ENCODE results near the gene N4BP2L2.

The N4BP2L2 gene

GRCh38 chr13:32537580-32538142 is 934 bp downstream of the N4BP2L2 start:
- DNase-seq (ENCODE audit: low read depth, low spot score) = no peak
- ChIA-PET CTCF (interaction anchor here (0.7 to 2.1 kb wide), 6 partner anchors 9 to 372 kb away, joined by 3 to 9 read pairs (median 6); partner anchors contain the start of genes BRCA2 and ZAR1L), POLR2A (no interaction called here)
- TF ChIP-seq, protein P1, sequence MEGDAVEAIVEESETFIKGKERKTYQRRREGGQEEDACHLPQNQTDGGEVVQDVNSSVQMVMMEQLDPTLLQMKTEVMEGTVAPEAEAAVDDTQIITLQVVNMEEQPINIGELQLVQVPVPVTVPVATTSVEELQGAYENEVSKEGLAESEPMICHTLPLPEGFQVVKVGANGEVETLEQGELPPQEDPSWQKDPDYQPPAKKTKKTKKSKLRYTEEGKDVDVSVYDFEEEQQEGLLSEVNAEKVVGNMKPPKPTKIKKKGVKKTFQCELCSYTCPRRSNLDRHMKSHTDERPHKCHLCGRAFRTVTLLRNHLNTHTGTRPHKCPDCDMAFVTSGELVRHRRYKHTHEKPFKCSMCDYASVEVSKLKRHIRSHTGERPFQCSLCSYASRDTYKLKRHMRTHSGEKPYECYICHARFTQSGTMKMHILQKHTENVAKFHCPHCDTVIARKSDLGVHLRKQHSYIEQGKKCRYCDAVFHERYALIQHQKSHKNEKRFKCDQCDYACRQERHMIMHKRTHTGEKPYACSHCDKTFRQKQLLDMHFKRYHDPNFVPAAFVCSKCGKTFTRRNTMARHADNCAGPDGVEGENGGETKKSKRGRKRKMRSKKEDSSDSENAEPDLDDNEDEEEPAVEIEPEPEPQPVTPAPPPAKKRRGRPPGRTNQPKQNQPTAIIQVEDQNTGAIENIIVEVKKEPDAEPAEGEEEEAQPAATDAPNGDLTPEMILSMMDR (IDR thresholded peaks at IDR 0.05; ENCODE audit: insufficient read depth, low read length, missing control alignments) = no peak
- H3K4me3 ChIP-seq (ENCODE audit: low read depth, low read length) = peak overlapping the region; percentile 98

DNA sequence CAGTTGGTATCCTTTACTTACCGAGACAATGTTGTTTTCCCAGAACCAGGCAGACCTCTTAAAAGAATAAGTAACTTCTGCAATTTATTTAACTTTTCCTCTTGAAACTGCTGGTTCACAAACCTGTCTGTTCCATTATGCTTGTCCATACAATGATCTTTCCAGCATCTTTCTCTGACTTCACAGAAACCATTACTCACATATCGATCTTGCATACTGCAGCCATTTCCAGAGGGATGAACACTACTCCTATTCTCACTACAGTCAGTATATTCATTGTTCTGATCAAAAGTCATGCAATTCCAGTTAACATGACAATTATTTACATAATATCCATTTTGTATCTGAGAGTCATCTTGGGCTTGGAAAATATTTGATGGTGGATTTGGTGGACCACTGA is 2.8 kb downstream of the N4BP2L2 start:
- TF ChIP-seq, protein P1 (IDR thresholded peaks at IDR 0.05; ENCODE audit: insufficient read depth, low read length, missing control alignments) = no peak

DNA sequence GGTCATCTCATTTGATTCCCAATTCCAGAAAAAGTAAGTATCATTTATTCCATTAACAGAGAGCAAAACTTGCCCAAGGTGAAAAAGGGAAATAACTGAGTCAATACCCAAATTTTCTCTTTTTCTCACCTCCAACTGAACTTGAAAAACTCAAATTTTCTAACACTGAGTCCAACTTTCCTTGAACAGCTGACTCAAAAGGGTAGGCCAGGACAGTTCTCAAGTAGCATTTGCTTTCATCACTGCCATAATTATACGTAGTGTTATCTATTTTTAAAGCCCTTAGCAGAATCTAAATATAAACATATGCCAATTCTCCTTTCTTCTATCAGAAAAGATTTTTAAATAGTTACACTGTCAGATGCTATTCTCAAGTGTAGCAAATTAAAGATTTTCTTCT is 3.5 kb downstream of the N4BP2L2 start:
- H3K4me3 ChIP-seq (ENCODE audit: low read depth, low read length) = no peak overlapping the region
- POLR2A ChIA-PET = no interaction called here
- TF ChIP-seq, protein P1 (IDR thresholded peaks at IDR 0.05; ENCODE audit: insufficient read depth, low read length, missing control alignments) = no peak

More for the DNA sequence above, 2.8 kb downstream of the N4BP2L2 start:
- H3K4me3 ChIP-seq (ENCODE audit: low read depth, low read length) = no peak overlapping the region
- ChIA-PET CTCF (no interaction called here), POLR2A (no interaction called here)
- DNase-seq (ENCODE audit: low read depth, low spot score) = no peak

DNA sequence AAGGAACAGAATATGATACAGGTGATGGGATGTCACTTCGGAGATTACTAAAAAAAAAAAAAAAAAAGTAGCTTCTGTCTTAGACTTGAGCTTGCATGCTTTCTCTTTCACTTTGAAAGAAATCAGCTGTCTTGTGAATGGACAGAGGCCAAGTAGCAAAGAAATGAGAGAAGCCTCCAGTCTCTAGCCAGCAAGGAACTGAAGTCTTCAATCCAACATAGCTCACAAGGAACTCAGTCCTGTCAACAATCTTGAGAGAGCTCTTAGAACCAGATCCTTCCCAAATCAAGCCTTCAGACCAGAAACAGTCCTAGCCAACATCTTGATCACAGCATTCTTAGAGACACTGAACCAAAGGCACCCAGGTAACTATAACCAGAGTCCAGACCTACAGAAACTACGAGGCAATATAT is 7.7 kb downstream of the N4BP2L2 start:
- POLR2A ChIA-PET = no interaction called here
- H3K4me3 ChIP-seq (ENCODE audit: low read depth, low read length) = no peak overlapping the region
- peak; percentile 26 for DNase-seq (ENCODE audit: low read depth, low spot score)
- TF ChIP-seq, protein P1 (IDR thresholded peaks at IDR 0.05; ENCODE audit: insufficient read depth, low read length, missing control alignments) = no peak
- CTCF ChIA-PET = interaction anchor here (1.3 kb wide), 1 partner anchor 621 kb away, joined by 3 read pairs; no protein-coding TSS in a partner anchor

More for the DNA sequence above, 3.5 kb downstream of the N4BP2L2 start:
- CTCF ChIA-PET = no interaction called here
- no peak for DNase-seq (ENCODE audit: low read depth, low spot score)

DNA sequence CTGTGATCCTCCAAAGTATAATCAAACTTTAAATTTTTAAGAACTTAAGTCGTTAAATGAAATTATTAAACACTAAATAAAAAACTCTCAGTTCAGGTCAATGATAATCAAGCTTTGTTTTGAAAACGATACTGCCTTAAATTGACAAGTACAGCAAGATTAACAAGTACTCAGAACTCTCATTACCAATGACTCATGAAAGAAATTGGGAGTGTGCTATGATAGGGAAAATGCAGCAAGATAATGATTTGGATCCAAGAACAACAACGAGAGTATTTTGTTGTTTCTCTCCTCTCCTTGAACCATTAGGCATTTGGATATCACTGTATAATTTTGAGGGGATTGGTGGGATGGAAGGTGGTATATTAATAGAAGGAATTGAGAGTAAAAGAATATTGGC is 10.2 kb downstream of the N4BP2L2 start:
- no peak overlapping the region for H3K4me3 ChIP-seq (ENCODE audit: low read depth, low read length)
- POLR2A ChIA-PET = no interaction called here
- no peak for DNase-seq (ENCODE audit: low read depth, low spot score)
- CTCF ChIA-PET = interaction anchor here (1.3 to 1.6 kb wide), 2 partner anchors 10 to 53 kb away, joined by 3 to 9 read pairs; partner anchors contain the start of gene N4BP2L2
- TF ChIP-seq, protein P1 (IDR thresholded peaks at IDR 0.05; ENCODE audit: insufficient read depth, low read length, missing control alignments) = no peak

GRCh38 chr13:32527151-32527550 is 11.4 kb downstream of the N4BP2L2 start:
- TF ChIP-seq, protein P1 (IDR thresholded peaks at IDR 0.05; ENCODE audit: insufficient read depth, low read length, missing control alignments) = no peak
- no peak overlapping the region for H3K4me3 ChIP-seq (ENCODE audit: low read depth, low read length)
- DNase-seq (ENCODE audit: low read depth, low spot score) = no peak
- CTCF ChIA-PET = interaction anchor here (1.3 kb wide), 1 partner anchor 54 kb away, joined by 3 read pairs; no protein-coding TSS in a partner anchor
- POLR2A ChIA-PET = no interaction called here

Data from AG04449 (cell line).